Measurements from ENCODE around the gene CARS1.

DNA sequence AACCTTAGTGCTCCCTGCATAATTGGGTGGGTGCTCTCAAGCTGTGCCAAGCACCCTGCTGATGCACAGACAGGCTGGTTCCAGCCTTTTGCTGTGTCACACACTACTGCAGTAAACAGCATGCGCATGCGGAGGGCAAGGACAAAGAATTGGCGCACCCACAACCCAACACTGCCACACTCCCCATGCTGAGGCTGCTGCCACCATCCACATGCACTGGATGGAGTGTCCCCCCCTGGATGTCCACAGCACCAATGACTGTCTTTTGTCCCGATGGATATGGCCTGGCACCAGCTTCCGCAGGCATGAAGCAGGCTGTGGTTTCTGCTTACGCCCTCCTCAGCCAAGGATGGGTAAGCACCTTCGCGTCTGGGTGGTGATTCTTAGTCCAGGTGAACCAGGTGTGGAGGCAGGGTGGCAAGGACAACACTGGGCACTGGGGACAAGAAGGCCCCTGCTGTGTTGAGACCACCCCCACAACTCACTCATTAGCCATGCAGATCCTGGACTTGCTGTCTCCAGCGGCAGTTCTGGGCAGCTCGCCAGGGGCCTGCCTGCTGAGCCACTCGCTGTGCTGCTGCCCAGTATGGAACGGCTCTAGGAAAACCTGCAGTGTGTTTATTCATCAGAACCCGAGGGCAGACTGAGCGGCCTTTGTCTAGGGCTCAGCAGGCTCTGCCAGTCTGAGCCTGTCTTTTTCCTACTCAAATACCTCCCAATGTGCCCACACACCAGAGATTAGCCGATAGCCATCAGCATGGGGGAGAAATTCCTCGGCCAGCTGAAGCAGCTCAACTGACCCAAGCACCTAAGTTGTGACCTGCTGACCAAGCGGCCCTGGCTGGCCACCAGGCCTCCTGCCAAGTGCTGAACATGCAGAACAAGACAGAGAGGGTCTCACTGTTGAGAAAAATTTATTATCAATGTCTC, 56.9 kb downstream of the CARS1 start:
- no peak for TF ChIP-seq EHMT2 (IDR thresholded peaks at IDR 0.05)
- no peak for TF ChIP-seq SP1 (CRISPR knock-in tag; IDR thresholded peaks at IDR 0.05)
- no peak for TF ChIP-seq NBN (IDR thresholded peaks at IDR 0.05; ENCODE audit: low read depth)
- TF ChIP-seq ELF1 (tag; IDR thresholded peaks at IDR 0.05) = no peak
- TF ChIP-seq CCAR2 (IDR thresholded peaks at IDR 0.05; ENCODE audit: low read depth, low read length) = no peak
- TF ChIP-seq, protein P1, sequence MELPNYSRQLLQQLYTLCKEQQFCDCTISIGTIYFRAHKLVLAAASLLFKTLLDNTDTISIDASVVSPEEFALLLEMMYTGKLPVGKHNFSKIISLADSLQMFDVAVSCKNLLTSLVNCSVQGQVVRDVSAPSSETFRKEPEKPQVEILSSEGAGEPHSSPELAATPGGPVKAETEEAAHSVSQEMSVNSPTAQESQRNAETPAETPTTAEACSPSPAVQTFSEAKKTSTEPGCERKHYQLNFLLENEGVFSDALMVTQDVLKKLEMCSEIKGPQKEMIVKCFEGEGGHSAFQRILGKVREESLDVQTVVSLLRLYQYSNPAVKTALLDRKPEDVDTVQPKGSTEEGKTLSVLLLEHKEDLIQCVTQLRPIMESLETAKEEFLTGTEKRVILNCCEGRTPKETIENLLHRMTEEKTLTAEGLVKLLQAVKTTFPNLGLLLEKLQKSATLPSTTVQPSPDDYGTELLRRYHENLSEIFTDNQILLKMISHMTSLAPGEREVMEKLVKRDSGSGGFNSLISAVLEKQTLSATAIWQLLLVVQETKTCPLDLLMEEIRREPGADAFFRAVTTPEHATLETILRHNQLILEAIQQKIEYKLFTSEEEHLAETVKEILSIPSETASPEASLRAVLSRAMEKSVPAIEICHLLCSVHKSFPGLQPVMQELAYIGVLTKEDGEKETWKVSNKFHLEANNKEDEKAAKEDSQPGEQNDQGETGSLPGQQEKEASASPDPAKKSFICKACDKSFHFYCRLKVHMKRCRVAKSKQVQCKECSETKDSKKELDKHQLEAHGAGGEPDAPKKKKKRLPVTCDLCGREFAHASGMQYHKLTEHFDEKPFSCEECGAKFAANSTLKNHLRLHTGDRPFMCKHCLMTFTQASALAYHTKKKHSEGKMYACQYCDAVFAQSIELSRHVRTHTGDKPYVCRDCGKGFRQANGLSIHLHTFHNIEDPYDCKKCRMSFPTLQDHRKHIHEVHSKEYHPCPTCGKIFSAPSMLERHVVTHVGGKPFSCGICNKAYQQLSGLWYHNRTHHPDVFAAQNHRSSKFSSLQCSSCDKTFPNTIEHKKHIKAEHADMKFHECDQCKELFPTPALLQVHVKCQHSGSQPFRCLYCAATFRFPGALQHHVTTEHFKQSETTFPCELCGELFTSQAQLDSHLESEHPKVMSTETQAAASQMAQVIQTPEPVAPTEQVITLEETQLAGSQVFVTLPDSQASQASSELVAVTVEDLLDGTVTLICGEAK (IDR thresholded peaks at IDR 0.05) = no peak
- TF ChIP-seq, protein P1 (CRISPR knock-in tag; IDR thresholded peaks at IDR 0.05) = no peak
- TF ChIP-seq EZH2 (IDR thresholded peaks at IDR 0.05; ENCODE audit: borderline replicate concordance, low read depth, low read length) = no peak
